GM12874 (cell line): ENCODE data around the gene ASZ1.

Source experiments
- TF ChIP-seq, protein P1 (sequence below): IDR thresholded peaks from 2 replicates; pipeline ENCODE4 v1.5.1; 2011; ENCODE audit warnings: low read depth, mild to moderate bottlenecking, control low read depth, low read length, moderate library complexity; ENCODE audit not compliant: insufficient read depth

ASZ1 gene

DNA sequence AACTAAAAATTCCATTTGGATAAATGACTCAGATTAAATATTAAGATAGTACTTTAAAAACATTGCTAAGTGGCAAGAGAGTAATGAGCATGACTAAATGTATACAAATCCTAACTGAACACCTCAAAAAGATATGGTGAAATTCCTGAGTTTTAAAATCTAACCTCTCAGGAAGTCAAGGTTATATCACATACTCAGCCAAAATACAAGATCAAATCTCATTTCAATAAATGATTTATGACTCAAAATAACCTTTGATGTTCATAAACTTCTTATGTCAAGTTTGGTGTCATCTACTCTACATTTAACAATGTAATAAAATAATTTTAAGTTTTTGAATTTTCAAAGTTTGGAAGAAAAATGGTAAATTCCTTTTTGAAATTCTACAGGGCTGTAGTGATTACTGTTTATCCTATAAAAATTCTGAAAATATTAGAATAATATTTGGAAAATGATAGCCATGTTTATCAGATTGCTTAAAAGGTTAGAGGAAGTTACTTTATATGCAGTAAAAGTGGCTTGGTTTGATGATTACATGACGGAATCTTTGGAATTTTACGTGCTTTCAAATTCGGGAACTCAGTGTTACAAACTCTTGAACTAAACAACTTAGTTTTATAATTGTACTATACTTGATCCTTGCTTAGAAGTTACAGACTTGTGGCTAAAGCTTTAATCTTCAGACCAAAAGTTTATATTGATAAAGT, 43.7 kb downstream of the ASZ1 start:
- TF ChIP-seq, protein P1, sequence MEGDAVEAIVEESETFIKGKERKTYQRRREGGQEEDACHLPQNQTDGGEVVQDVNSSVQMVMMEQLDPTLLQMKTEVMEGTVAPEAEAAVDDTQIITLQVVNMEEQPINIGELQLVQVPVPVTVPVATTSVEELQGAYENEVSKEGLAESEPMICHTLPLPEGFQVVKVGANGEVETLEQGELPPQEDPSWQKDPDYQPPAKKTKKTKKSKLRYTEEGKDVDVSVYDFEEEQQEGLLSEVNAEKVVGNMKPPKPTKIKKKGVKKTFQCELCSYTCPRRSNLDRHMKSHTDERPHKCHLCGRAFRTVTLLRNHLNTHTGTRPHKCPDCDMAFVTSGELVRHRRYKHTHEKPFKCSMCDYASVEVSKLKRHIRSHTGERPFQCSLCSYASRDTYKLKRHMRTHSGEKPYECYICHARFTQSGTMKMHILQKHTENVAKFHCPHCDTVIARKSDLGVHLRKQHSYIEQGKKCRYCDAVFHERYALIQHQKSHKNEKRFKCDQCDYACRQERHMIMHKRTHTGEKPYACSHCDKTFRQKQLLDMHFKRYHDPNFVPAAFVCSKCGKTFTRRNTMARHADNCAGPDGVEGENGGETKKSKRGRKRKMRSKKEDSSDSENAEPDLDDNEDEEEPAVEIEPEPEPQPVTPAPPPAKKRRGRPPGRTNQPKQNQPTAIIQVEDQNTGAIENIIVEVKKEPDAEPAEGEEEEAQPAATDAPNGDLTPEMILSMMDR = no peak

DNA sequence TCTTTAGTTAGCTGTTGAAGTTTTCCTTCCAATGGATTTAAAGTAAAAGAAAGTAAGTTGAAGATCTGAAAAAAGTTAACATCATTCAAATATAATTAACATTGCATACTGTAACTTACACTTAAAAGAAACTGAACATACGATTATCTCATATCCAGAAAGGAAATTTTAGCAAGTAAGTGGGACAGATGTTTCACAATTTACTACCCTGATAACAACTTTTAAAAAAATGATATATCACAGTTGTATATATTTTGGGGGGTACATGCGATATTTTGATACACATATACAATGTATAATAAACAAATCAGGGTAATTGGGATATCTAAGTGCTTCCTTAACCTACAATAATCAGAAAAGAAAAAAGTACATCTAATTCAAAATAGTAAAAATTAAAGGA, 44.2 kb downstream of the ASZ1 start:
- TF ChIP-seq, protein P1 = no peak

DNA sequence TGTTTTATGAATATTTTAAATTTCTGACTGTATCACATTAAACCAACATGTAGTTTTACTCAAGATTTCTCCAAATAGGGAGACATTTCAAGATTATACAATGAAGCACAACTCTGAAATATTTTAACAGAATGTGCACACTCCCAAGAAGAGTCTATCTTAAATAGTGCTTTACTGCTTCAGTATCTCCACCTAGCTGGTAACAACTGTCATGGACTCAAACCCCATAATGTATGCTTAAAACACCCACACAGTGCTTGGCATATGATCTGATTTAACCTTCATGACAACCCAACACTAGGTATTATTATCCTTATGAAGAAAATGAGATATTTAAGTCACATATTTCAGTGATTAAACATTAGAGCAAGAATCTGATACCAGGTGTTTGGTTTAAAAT, 45.9 kb downstream of the ASZ1 start:
- TF ChIP-seq, protein P1 = no peak

DNA sequence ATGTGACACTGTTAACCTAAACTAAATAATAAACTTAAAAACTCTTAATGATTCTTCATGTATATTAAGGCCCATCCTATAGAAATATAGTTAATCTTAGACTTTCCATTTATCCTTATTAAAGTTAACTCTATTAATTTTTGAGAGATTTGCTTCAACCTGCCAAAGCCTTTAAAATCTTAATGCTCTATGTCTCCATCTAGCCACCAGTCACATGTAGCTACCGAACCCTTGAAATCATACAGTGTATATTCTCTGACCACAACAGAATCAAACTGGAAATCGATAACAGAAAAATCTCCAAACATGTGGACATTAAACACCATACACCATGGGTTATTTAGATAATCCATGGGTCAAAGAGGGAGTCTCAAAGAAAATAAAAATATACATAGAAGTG, 51.9 kb downstream of the ASZ1 start:
- TF ChIP-seq, protein P1 = no peak

DNA sequence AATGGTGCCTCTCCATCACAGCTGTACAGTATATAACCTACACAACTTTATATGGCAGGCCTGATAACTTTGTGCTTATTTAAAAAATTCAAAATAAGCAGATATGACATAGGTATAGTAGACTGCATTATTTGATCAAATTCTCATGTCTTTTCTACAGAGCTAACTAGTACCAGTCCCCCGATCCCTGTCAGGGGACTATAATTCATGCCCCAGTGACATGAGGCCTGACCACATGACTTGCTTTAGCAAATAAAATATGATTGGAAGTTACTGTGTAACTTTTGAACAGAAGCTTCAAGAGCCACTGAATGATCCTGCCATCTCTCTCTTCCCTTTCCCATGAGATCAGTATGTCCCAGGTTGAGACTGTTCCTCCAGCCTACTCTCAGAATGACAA, 55.2 kb downstream of the ASZ1 start:
- TF ChIP-seq, protein P1 = no peak

DNA sequence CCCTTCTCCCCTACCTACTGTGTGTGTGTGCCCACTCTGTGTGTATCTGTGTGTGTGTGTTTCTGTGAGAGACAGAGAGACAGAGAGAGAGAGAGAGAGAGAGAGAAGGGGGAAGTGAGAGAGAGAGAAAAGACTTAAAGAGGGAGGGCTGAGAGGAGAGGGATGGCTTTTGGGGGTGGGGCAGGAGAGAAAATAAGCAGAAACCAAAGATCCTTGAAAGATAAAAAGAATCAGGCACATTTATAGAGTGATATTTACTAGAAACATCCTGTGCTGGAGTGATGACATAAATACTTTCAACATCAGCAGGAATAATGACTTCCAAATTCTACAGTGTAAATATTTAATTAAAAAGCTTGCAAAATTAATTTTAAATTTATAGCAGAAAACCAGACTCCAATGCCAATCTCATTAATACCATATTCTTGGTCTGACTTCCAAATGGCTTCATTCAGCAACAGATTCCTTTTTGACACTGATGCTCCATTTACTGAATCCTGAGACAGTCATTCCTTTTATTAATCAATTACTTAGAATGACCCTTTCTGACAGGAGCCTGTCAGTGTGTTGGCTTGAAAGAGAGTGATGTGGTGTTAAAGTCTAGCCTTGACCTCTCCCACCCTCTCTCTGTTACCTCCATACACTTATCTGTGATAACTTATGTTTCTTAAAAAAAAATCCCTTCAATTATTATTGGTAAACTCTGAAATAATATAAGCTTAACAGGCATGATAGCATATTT, 62.8 kb downstream of the ASZ1 start:
- TF ChIP-seq, protein P1 = no peak

DNA sequence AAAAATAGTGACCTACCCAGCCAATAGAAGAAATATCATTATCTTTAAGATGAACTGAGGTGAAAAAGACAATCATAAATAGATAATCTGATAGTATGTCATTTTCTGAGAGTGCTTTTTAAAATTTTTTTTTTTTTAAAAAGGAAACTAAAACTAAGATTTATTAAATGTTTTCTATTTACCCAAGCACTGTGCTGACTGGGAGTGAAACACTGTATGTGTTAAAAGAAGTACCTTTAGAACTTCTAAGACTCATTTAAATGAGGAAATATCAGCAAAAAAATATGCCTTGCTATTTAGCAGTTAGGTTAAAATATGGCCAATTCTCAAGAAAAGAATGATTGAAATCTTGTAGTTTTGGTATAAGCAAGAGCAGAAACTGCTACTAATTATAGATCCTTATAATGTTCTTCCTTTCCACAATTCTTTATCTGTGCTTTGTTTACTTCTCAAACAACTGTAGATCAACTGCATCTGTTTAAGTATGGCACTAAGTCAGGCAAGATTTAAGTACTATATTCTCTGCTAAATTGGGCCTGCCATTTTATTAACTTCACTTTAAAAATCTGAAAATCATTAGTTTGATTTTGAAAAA, 64.9 kb downstream of the ASZ1 start:
- TF ChIP-seq, protein P1 = no peak
